ENCODE results near the gene RBM28.

RBM28 gene

GRCh38 chr7:128260069-128260795 is 83.5 kb downstream of the RBM28 start:
- no peak for DNase-seq (ENCODE audit: low spot score)

GRCh38 chr7:128259131-128260061 is 84.3 kb downstream of the RBM28 start:
- peak; percentile 35 for DNase-seq (ENCODE audit: low spot score)

DNA sequence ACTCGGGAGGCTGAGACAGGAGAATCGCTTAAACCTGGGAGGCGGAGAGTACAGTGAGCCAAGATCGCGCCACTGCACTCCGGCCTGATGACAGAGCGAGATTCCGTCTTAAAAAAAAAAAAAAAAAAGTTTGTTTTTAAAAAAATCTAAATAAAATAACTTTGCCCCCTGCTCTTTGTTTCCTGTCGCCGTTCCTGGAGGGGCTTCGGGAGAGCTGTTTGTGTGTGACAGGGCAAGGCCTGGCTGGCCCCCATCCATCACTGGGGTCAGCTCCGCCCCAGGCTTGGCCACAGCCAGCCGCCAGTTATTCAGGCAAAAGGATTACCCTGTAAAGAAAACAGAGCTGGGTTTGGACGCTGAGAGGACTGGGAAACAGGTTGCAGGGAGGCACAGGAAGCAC is 86.2 kb downstream of the RBM28 start:
- no peak for DNase-seq (ENCODE audit: low spot score)

GRCh38 chr7:128255271-128255670 is 88.4 kb downstream of the RBM28 start:
- no peak for DNase-seq (ENCODE audit: low spot score)

DNA sequence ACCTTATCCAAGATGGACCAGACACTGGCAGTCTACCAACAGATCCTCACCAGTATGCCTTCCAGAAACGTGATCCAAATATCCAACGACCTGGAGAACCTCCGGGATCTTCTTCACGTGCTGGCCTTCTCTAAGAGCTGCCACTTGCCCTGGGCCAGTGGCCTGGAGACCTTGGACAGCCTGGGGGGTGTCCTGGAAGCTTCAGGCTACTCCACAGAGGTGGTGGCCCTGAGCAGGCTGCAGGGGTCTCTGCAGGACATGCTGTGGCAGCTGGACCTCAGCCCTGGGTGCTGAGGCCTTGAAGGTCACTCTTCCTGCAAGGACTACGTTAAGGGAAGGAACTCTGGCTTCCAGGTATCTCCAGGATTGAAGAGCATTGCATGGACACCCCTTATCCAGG is 89.2 kb downstream of the RBM28 start:
- no peak for DNase-seq (ENCODE audit: low spot score)

GRCh38 chr7:128253701-128254100 is 90.0 kb downstream of the RBM28 start:
- DNase-seq (ENCODE audit: low spot score): no peak

- no peak for DNase-seq (ENCODE audit: low spot score)
Measured at GRCh38 chr7:128251337-128251736, 92.4 kb downstream of the RBM28 start.
